Lower leg skin (tissue), 4 donors: ENCODE results near the gene GAS7. TPM values are rescaled to one million over a fixed set of nuclear protein-coding genes. Genes with fewer than 3 reads are reported as not detected.

Experiments used
- DNase-seq, 2 donors: peaks; one replicate each; pipeline ENCODE4 v3.0.0-alpha.2; 2019; ENCODE audit warnings: low spot score in 2 of 2
- H3K4me3 ChIP-seq: fragments of 200-600 bp; sonication (generic); 2 replicates; pipeline ENCODE4 v1.5.1; 2017; ENCODE audit warnings: mild to moderate bottlenecking, low read depth; ENCODE audit not compliant: poor library complexity, severe bottlenecking
- POLR2A ChIP-seq, 2 donors: fragments of 450-650 bp; IDR thresholded peaks; one replicate each; pipeline ENCODE4 v1.6.1; 2016 to 2017; ENCODE audit warnings: antibody characterized with exemption in 2 of 2, mild to moderate bottlenecking in 1 of 2, moderate library complexity in 1 of 2
- WGBS, 2 donors: methylation state at CpG; one replicate each; pipeline ENCODE4 v1.1.5; 2018; 5-methylcytosine and 5-hydroxymethylcytosine counted together
- intact Hi-C: fragments of 100-400 bp; cut with DNase I; formaldehyde crosslinking; loops from one replicate; pipeline ENCODE4 v1.15.0; 2023; ENCODE audit warnings: low total_unique reads
- total RNA-seq, 4 donors: library from RNA; depleted of rRNA; stranded (reverse); fragments of >200 nt; gene quantifications; one replicate each; pipeline ENCODE4 v1.1.0, GENCODE V29; 2016
- TF ChIP-seq, protein P1 (sequence below), 3 donors: fragments of 450-650 bp; IDR thresholded peaks; one replicate each; pipeline ENCODE4 v1.5.1; 2016; ENCODE audit warnings: antibody characterized with exemption in 3 of 3, mild to moderate bottlenecking in 3 of 3, moderate library complexity in 2 of 3

The GAS7 gene
- total RNA-seq, 4 donors from 2014 or later, result 97.8 to 148 (median 117) TPM

DNA sequence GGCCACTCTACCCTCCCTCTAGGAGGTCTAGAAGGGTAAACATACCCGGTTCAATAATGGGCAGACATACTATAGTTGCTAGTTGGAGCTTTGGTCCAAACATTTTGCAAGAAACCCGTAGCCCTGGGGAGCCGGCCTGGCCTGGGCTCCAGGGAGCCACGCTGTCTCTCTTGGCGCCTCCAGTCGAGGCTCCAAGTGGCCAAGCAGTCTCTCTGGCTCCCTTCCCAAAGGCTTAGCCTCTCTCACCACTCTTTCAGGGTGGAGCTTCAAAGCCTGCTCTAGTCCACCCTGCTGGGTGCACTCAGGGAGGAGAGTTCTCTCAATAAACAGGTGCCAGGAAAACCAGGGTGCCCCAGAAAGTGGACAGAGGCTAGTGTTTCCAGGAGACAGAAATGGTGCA is 325.6 kb downstream of the GAS7 start:
- TF ChIP-seq, protein P1, sequence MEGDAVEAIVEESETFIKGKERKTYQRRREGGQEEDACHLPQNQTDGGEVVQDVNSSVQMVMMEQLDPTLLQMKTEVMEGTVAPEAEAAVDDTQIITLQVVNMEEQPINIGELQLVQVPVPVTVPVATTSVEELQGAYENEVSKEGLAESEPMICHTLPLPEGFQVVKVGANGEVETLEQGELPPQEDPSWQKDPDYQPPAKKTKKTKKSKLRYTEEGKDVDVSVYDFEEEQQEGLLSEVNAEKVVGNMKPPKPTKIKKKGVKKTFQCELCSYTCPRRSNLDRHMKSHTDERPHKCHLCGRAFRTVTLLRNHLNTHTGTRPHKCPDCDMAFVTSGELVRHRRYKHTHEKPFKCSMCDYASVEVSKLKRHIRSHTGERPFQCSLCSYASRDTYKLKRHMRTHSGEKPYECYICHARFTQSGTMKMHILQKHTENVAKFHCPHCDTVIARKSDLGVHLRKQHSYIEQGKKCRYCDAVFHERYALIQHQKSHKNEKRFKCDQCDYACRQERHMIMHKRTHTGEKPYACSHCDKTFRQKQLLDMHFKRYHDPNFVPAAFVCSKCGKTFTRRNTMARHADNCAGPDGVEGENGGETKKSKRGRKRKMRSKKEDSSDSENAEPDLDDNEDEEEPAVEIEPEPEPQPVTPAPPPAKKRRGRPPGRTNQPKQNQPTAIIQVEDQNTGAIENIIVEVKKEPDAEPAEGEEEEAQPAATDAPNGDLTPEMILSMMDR (IDR thresholded peaks at IDR 0.05), result no peak
- no peak for TF ChIP-seq POLR2A (IDR thresholded peaks at IDR 0.05)
- intact Hi-C loops, result no loop called here
- WGBS, 2 donors, result 52 to 66% methylated on average over 6 of the region's 6 CpGs
- peak in 1 of 2 donors; percentile 37 for DNase-seq
- H3K4me3 ChIP-seq, result no peak overlapping the region

DNA sequence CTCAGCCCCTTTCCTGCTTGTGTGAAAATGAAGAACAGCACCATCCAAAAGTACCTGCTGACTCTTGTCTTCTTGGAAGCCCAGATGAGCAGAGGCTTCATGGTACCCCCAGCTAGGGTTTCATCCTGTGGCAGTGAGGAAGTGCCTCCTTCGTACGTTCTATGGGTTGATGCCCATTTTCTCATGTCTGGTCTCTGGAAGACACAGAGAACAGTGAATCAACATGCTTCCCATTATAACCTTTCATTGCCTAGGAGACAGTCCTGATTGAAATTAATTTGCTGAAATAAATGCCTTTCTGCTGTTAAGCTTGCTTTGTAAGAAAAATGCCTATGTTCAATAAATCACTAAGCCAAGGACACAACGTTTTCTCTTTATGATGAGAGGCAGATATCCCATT is 329.9 kb downstream of the GAS7 start:
- DNase-seq, result no peak
- H3K4me3 ChIP-seq, result no peak overlapping the region
- intact Hi-C loops, result no loop called here
- WGBS, 2 donors, result 51 to 52% methylated on average over 3 of the region's 3 CpGs
- no peak for TF ChIP-seq POLR2A (IDR thresholded peaks at IDR 0.05)
- TF ChIP-seq, protein P1 (IDR thresholded peaks at IDR 0.05), result no peak

DNA sequence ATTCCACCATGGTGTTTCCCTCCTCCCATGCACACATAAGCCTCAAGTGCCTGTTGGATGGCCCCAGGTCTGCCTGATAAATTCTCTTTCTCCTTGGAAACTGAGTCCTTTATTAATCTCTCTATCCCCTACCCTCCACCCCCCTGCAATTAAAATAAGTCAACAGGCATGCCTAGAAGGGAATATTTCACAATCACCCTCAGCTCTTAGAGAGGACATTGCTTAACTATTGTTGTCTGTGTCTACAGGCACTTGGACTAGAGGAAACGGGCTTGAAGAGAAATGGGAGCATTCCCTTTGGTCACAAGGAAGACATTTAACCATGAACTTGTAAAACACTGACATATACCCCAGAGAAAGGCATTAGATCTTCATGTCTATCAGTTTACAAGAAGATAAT is 332.8 kb downstream of the GAS7 start:
- intact Hi-C loops, result no loop called here
- no peak overlapping the region for H3K4me3 ChIP-seq
- TF ChIP-seq POLR2A (IDR thresholded peaks at IDR 0.05), result no peak
- TF ChIP-seq, protein P1 (IDR thresholded peaks at IDR 0.05), result no peak
- WGBS, 2 donors, result 54 to 67% methylated on average over 1 of the region's 1 CpG
- DNase-seq, result peak in 1 of 2 donors; percentile 14

DNA sequence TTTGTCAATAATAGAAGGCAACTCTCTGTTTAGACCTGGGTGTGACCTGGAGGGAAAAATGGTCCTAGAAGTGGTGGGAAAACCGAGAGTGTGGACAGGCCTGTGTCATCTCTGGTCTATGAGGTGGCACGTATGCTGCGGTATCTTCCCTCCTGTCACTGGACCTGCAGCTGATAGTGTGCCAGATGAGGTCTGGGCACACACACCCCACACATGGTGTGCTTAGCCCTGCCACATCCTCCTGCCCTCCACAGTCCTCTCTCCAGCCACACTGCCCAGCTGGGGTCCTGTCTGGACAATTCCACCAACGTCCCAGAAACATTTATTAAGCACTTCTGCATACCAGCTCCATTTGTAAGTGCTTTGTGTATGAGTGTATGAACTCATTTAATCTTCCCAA is 335.5 kb downstream of the GAS7 start:
- intact Hi-C loops, result no loop called here
- TF ChIP-seq, protein P1 (IDR thresholded peaks at IDR 0.05), result no peak
- TF ChIP-seq POLR2A (IDR thresholded peaks at IDR 0.05), result no peak
- 68 to 74% methylated on average over 4 of the region's 4 CpGs for whole genome bisulfite sequencing, 2 donors

DNA sequence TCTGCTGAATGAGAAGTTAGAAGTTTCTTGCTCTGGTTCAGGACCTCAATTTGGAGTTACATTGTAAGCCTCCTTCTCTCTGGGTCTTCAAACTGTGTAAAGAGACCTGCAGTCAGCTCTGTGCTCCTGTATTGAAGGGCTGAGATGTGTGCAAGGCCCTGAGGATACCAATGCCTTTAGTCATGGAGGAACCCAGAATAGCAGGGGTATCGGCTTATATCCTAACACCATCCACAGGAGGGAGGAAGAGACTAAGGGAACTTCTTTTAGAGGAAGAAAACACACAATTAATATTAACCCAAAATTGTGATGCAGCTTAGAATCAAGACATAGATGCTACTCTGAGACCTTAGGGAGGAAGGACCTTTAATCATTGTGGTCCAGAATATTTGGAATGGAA is 336.2 kb downstream of the GAS7 start:
- no peak overlapping the region for H3K4me3 ChIP-seq
- DNase-seq, result peak in 1 of 2 donors; percentile 32
- 76 to 77% methylated on average over 1 of the region's 1 CpG for WGBS, 2 donors
- TF ChIP-seq, protein P1 (IDR thresholded peaks at IDR 0.05), result no peak
- TF ChIP-seq POLR2A (IDR thresholded peaks at IDR 0.05), result no peak
- intact Hi-C loops, result no loop called here

More for the DNA sequence above, 335.5 kb downstream of the GAS7 start:
- peak in 1 of 2 donors; percentile 9 for DNase-seq
- H3K4me3 ChIP-seq, result no peak overlapping the region

DNA sequence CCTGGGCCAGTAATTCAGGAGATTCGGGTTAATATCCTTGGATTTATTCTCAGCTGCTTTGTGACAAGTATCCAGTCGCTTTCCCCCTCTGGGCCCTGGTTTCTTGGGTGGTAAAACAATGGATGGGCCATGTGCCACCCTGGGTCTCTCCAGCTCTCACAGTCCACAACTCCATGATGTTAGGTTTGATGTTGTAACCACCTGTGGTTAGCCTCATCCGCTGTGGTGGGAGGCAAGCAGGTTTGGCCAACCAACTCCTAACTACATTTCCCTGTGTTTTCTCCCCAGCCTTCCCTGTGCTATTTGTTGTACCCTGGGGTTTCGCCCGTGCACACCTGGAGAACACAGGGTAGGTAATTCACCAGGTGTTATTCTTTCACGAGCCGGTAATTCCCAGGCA is 337.6 kb downstream of the GAS7 start:
- WGBS, 2 donors, result 66 to 93% methylated on average over 7 of the region's 7 CpGs
- no peak overlapping the region for H3K4me3 ChIP-seq
- TF ChIP-seq, protein P1 (IDR thresholded peaks at IDR 0.05), result no peak
- TF ChIP-seq POLR2A (IDR thresholded peaks at IDR 0.05), result no peak
- intact Hi-C loops, result no loop called here
- DNase-seq, result peak in 1 of 2 donors; percentile 56
